HL-60 (cell line): Measurements from ENCODE around the gene PADI6.

Experiments used
- DNase-seq, 2 experiments: peaks; one replicate each; pipeline ENCODE4 v3.0.0-alpha.2; 2010 to 2020; ENCODE audit warnings: low read depth in 1 of 2, low spot score in 1 of 2
- H3K27ac ChIP-seq: fragments of 250-450 bp; sonication (Bioruptor Pico); replicated peaks from 2 replicates; pipeline ENCODE4 v1.5.1; 2020; ENCODE audit warnings: mild to moderate bottlenecking, moderate library complexity
- H3K27me3 ChIP-seq: fragments of 250-450 bp; sonication (Bioruptor Pico); 2 replicates; pipeline ENCODE4 v1.5.1; 2021; ENCODE audit warnings: mild to moderate bottlenecking, moderate library complexity; ENCODE audit not compliant: insufficient read depth, poor library complexity, severe bottlenecking
- H3K4me3 ChIP-seq: replicated peaks from 2 replicates; pipeline ENCODE4 v1.5.1; 2011; ENCODE audit warnings: mild to moderate bottlenecking, control low read depth, low read length; ENCODE audit not compliant: insufficient read depth
- CTCF ChIP-seq: IDR thresholded peaks from one replicate; pipeline ENCODE4 v1.5.1; 2011; ENCODE audit warnings: low read length, control low read depth, inconsistent platforms; ENCODE audit not compliant: insufficient read depth
- GABPA ChIP-seq: IDR thresholded peaks from 2 replicates; pipeline ENCODE4 v1.6.1; 2012; ENCODE audit warnings: low read depth
- POLR2AphosphoS5 ChIP-seq: IDR thresholded peaks from 2 replicates; pipeline ENCODE4 v1.6.1; 2012; ENCODE audit warnings: low read depth
- REST ChIP-seq: IDR thresholded peaks from 2 replicates; pipeline ENCODE4 v1.6.1; 2012; ENCODE audit warnings: low read depth; ENCODE audit not compliant: insufficient replicate concordance
- SPI1 ChIP-seq: IDR thresholded peaks from 2 replicates; pipeline ENCODE4 v1.6.1; 2012; ENCODE audit warnings: low read depth, mild to moderate bottlenecking, borderline replicate concordance

Gene PADI6

GRCh38 chr1:17436380-17437174 is 64.6 kb downstream of the PADI6 start:
- no peak for DNase-seq
- peak overlapping the region; percentile 62 for H3K27ac ChIP-seq
- no peak for TF ChIP-seq CTCF
- TF ChIP-seq SPI1 = no peak
- no peak for TF ChIP-seq GABPA
- no peak for TF ChIP-seq POLR2AphosphoS5
- no peak for TF ChIP-seq REST
- peak overlapping the region; percentile 74 for H3K4me3 ChIP-seq
- no peaks in the 10 kb centered on the region for H3K27me3 ChIP-seq

- Histone ChIP-seq H3K27me3 (no peaks in the 10 kb centered on the region), H3K27ac (peak overlapping the region; percentile 62), H3K4me3 (peak overlapping the region; percentile 74)
- DNase-seq = no peak
- TF ChIP-seq POLR2AphosphoS5 (no peak), GABPA (no peak), SPI1 (no peak), REST (no peak), CTCF (no peak)
Measured at GRCh38 chr1:17437260-17437579, 65.2 kb downstream of the PADI6 start.

GRCh38 chr1:17437580-17438317 is 65.8 kb downstream of the PADI6 start:
- TF ChIP-seq SPI1 (no peak), REST (no peak), CTCF (no peak), POLR2AphosphoS5 (no peak)
- Histone ChIP-seq H3K27me3 (no peaks in the 10 kb centered on the region), H3K27ac (peak overlapping the region; percentile 62), H3K4me3 (peak overlapping the region; percentile 74)
- DNase-seq = no peak
